KOPT-K1 (cell line): Measurements from ENCODE around the gene PPP1R14B.

Source experiments
- H3K27ac ChIP-seq: fragments of 200-600 bp; sonication (generic); 2 replicates; pipeline ENCODE4 v1.5.1; 2016; ENCODE audit warnings: antibody characterized with exemption, mild to moderate bottlenecking, low read depth, low read length; ENCODE audit not compliant: poor library complexity, severe bottlenecking
- H3K36me3 ChIP-seq: fragments of 200-600 bp; sonication (generic); 2 replicates; pipeline ENCODE4 v1.5.1; 2017; ENCODE audit warnings: antibody characterized with exemption, mild to moderate bottlenecking, low read length, moderate library complexity; ENCODE audit not compliant: insufficient read depth
- H3K9me3 ChIP-seq: fragments of 200-600 bp; sonication (generic); 2 replicates; pipeline ENCODE4 v1.5.1; 2017; ENCODE audit warnings: antibody characterized with exemption, low read length, mild to moderate bottlenecking; ENCODE audit not compliant: insufficient read depth, poor library complexity, severe bottlenecking

Gene PPP1R14B

GRCh38 chr11:64225608-64226506, 20.9 kb downstream of the PPP1R14B start, which contains the start of the genes NUDT22 and TRPT1:
NUDT22 (plus strand) TSS chr11:64226274; CDS start chr11:64226653, 379 bp downstream.
TRPT1 (minus strand) TSS chr11:64226186; CDS start chr11:64225860, 326 bp downstream.
- Histone ChIP-seq H3K9me3 (no peaks in the 10 kb centered on the region), H3K36me3 (peaks cover 35% of the 10 kb centered on the region), H3K27ac (peak within 1 kb of the TSS; percentile 92)

GRCh38 chr11:64224891-64225607, 21.7 kb downstream of the PPP1R14B start:
- Histone ChIP-seq H3K9me3 (no peaks in the 10 kb centered on the region), H3K27ac (peak overlapping the region; percentile 92), H3K36me3 (peaks cover 43% of the 10 kb centered on the region)

GRCh38 chr11:64224151-64224890, 22.4 kb downstream of the PPP1R14B start:
- Histone ChIP-seq H3K27ac (peak overlapping the region; percentile 92), H3K36me3 (peaks cover 51% of the 10 kb centered on the region), H3K9me3 (no peaks in the 10 kb centered on the region)

- H3K36me3 ChIP-seq, result peaks cover 59% of the 10 kb centered on the region
- H3K9me3 ChIP-seq, result no peaks in the 10 kb centered on the region
- no peak overlapping the region for H3K27ac ChIP-seq
Observed at GRCh38 chr11:64223001-64223651, 23.6 kb downstream of the PPP1R14B start.

GRCh38 chr11:64222651-64223000, 24.1 kb downstream of the PPP1R14B start:
- no peak overlapping the region for H3K27ac ChIP-seq
- no peaks in the 10 kb centered on the region for H3K9me3 ChIP-seq
- H3K36me3 ChIP-seq, result peaks cover 64% of the 10 kb centered on the region

- peaks cover 81% of the 10 kb centered on the region for H3K36me3 ChIP-seq
- H3K9me3 ChIP-seq, result no peaks in the 10 kb centered on the region
- no peak overlapping the region for H3K27ac ChIP-seq
Observed at GRCh38 chr11:64220798-64221197, 25.9 kb downstream of the PPP1R14B start.

GRCh38 chr11:64220271-64220670, 26.5 kb downstream of the PPP1R14B start:
- H3K27ac ChIP-seq, result no peak overlapping the region
- no peaks in the 10 kb centered on the region for H3K9me3 ChIP-seq
- H3K36me3 ChIP-seq, result peaks cover 86% of the 10 kb centered on the region

GRCh38 chr11:64219755-64220154, 27.0 kb downstream of the PPP1R14B start:
- Histone ChIP-seq H3K36me3 (peaks cover 91% of the 10 kb centered on the region), H3K27ac (no peak overlapping the region), H3K9me3 (no peaks in the 10 kb centered on the region)

- Histone ChIP-seq H3K36me3 (peaks cover 92% of the 10 kb centered on the region), H3K9me3 (no peaks in the 10 kb centered on the region), H3K27ac (no peak overlapping the region)
Observed at GRCh38 chr11:64219354-64219684, 27.4 kb downstream of the PPP1R14B start.

GRCh38 chr11:64218628-64219353, 28.0 kb downstream of the PPP1R14B start:
- H3K27ac ChIP-seq, result no peak overlapping the region
- peaks cover 92% of the 10 kb centered on the region for H3K36me3 ChIP-seq
- no peaks in the 10 kb centered on the region for H3K9me3 ChIP-seq

GRCh38 chr11:64216879-64217278, 29.9 kb downstream of the PPP1R14B start:
- H3K27ac ChIP-seq, result no peak overlapping the region
- peaks cover 96% of the 10 kb centered on the region for H3K36me3 ChIP-seq
- H3K9me3 ChIP-seq, result no peaks in the 10 kb centered on the region

- H3K36me3 ChIP-seq, result peaks cover 79% of the 10 kb centered on the region
Observed at GRCh38 chr11:64211181-64211872, 35.4 kb downstream of the PPP1R14B start.

GRCh38 chr11:64210301-64211020, 36.3 kb downstream of the PPP1R14B start:
- Histone ChIP-seq H3K27ac (no peak overlapping the region), H3K36me3 (peaks cover 76% of the 10 kb centered on the region), H3K9me3 (no peaks in the 10 kb centered on the region)

More at GRCh38 chr11:64211181-64211872, 35.4 kb downstream of the PPP1R14B start:
- Histone ChIP-seq H3K9me3 (no peaks in the 10 kb centered on the region), H3K27ac (no peak overlapping the region)
